Naive thymus-derived CD4-positive, alpha-beta T cell (primary cell): ENCODE data around the gene DYRK1A. TPM values are rescaled to one million over a fixed set of nuclear protein-coding genes. Genes with fewer than 3 reads are reported as not detected.
A peak's percentile ranks its signal among the peaks of the same experiment; 100 is the strongest.
"Not testable (repeated sequence)": the region's sequence is repeated elsewhere in the genome, so short reads cannot be mapped to it uniquely, and the experiment has no call there.

Experiments
- ATAC-seq: fragments of 150-1000 bp; cut with Tn5 transposase; 2 replicates; pipeline ENCODE4 v1.10.0; 2021; ENCODE audit warnings: mild to moderate bottlenecking, moderate library complexity
- CTCF ChIA-PET: fragments of 350-600 bp; sonication (Branson Sonifier 250); formaldehyde crosslinking; loops from one replicate; lab custom pipeline; 2021; ENCODE audit warnings: antibody characterized with exemption; lab: Charles Lee
- POLR2A ChIA-PET: fragments of 350-600 bp; sonication (Branson Sonifier 250); formaldehyde crosslinking; loops from one replicate; lab custom pipeline; 2021; ENCODE audit warnings: antibody characterized with exemption, inconsistent platforms; lab: Charles Lee
- DNase-seq, 9 donors: peaks; one replicate each; pipeline versions ENCODE4 v3.0.0 to v3.0.0-alpha.2; 2020 to 2022; ENCODE audit warnings: mixed read lengths in 1 of 9
- H3K27ac ChIP-seq: one replicate; pipeline ENCODE4 v1.7.0; 2013; ENCODE audit warnings: mild to moderate bottlenecking, low read depth, low read length, moderate library complexity
- H3K27me3 ChIP-seq, 2 donors: one replicate each; pipeline ENCODE4 v1.7.0; 2013; ENCODE audit warnings: low read length in 2 of 2, mild to moderate bottlenecking in 2 of 2, moderate library complexity in 2 of 2; ENCODE audit not compliant: control insufficient read depth in 2 of 2, insufficient read depth in 2 of 2
- H3K36me3 ChIP-seq, 3 experiments: 1 replicate in 2 of 3; 2 replicates in 1 of 3; pipeline ENCODE4 v1.7.0; 2013; ENCODE audit warnings: low read length in 3 of 3, mild to moderate bottlenecking in 3 of 3, moderate library complexity in 1 of 3; ENCODE audit not compliant: insufficient read depth in 3 of 3, control insufficient read depth in 2 of 3
- H3K4me1 ChIP-seq, 2 donors: one replicate each; pipeline ENCODE4 v1.7.0; 2013; ENCODE audit warnings: low read length in 2 of 2, mild to moderate bottlenecking in 2 of 2, moderate library complexity in 1 of 2; ENCODE audit not compliant: control insufficient read depth in 2 of 2, insufficient read depth in 2 of 2
- H3K4me3 ChIP-seq: 2 replicates; pipeline ENCODE4 v1.7.0; 2013; ENCODE audit warnings: mild to moderate bottlenecking, low read length
- H3K9me3 ChIP-seq, 3 experiments: 1 replicate in 2 of 3; 2 replicates in 1 of 3; pipeline ENCODE4 v1.7.0; 2013; ENCODE audit warnings: low read length in 3 of 3; ENCODE audit not compliant: control insufficient read depth in 2 of 3
- H3K27ac Mint-ChIP-seq, 9 donors: one replicate each; pipeline ENCODE4 v1.8.0; 2020 to 2022; ENCODE audit warnings: mixed read lengths in 9 of 9, mild to moderate bottlenecking in 8 of 9, moderate library complexity in 5 of 9, inconsistent platforms in 2 of 9
- H3K27me3 Mint-ChIP-seq, 5 donors: one replicate each; pipeline ENCODE4 v1.8.0; 2021 to 2022; ENCODE audit warnings: mixed read lengths in 5 of 5, mild to moderate bottlenecking in 1 of 5
- H3K36me3 Mint-ChIP-seq, 5 donors: one replicate each; pipeline ENCODE4 v1.8.0; 2020 to 2022; ENCODE audit warnings: mixed read lengths in 5 of 5, mild to moderate bottlenecking in 3 of 5, inconsistent platforms in 1 of 5
- H3K4me1 Mint-ChIP-seq, 7 donors: one replicate each; pipeline ENCODE4 v1.8.0; 2020 to 2022; ENCODE audit warnings: mixed read lengths in 7 of 7, mild to moderate bottlenecking in 3 of 7, inconsistent platforms in 1 of 7
- H3K4me3 Mint-ChIP-seq, 10 donors: one replicate each; pipeline ENCODE4 v1.8.0; 2020 to 2022; ENCODE audit warnings: mild to moderate bottlenecking in 10 of 10, mixed read lengths in 10 of 10, moderate library complexity in 6 of 10, inconsistent platforms in 2 of 10
- H3K9me3 Mint-ChIP-seq, 11 donors: one replicate each; pipeline ENCODE4 v1.8.0; 2020 to 2022; ENCODE audit warnings: mixed read lengths in 11 of 11, mild to moderate bottlenecking in 4 of 11, inconsistent platforms in 1 of 11, moderate library complexity in 1 of 11
- intact Hi-C, 2 donors: fragments of 100-400 bp; cut with micrococcal nuclease; formaldehyde crosslinking; loops; one replicate each; pipeline ENCODE4 v1.15.1; 2023
- polyA plus RNA-seq, 2 donors: library from polyadenylated mRNA; unstranded; fragments of 300-500 nt; fragmentation: Illumina TruSeq; gene quantifications; one replicate each; pipeline ENCODE4 v1.2.3, GENCODE V29; 2021
- total RNA-seq, 6 experiments: library from RNA in 5 of 6; stranded (reverse) in 5 of 6; gene quantifications; 1 replicate in 5 of 6; 2 replicates in 1 of 6; pipeline ENCODE4 v1.2.3 and lab custom pipeline; 2021 to 2026

DYRK1A gene
- total RNA-seq (100 to 1,000 TPM in 4 of 5 experiments, 10 to 100 TPM in 1; 86.0 to 142 (median 125) TPM), polyA plus RNA-seq (1 to 10 TPM; 3.3 to 7.6 TPM), total RNA-seq (lab: John Stamatoyannopoulos, UW) (404 reads per million, percentile 97 among the genes with 10 or more reads in this experiment)

- POLR2A ChIA-PET = interaction anchor here (0.6 to 3.4 kb wide), 6 partner anchors 88 to 259 kb away, joined by 3 to 37 read pairs (median 4); partner anchors contain the start of gene VPS26C
- Mint-ChIP-seq H3K36me3 (peaks cover 0 to 7% (median 4%) of the 10 kb centered on the region in 5 donors), H3K27ac (peak within 1 kb of the TSS; percentile 98 to 100 (median 100)), H3K4me3 (peak within 1 kb of the TSS; percentile 93 to 100 (median 100)), H3K27me3 (peaks cover 0 to 5% (median 0%) of the 10 kb centered on the region in 5 donors), H3K4me1 (peaks cover 34 to 53% (median 44%) of the 10 kb centered on the region in 7 donors), H3K9me3 (peaks cover 0 to 14% (median 0%) of the 10 kb centered on the region in 11 donors)
- H3K4me1 ChIP-seq = peaks cover 20 to 33% of the 10 kb centered on the region in 2 donors
- peak; percentile 95 to 99 (median 99) for DNase-seq
- H3K27ac ChIP-seq = peak within 1 kb of the TSS; percentile 99
- peak within 1 kb of the TSS; percentile 75 for H3K4me3 ChIP-seq
- CTCF ChIA-PET = no interaction called here
- intact Hi-C loops = loop anchor here (1.0 to 10.0 kb wide), 14 partner anchors 51 to 1818 kb away; partner anchors contain the start of genes DOP1B (in 2 of the 2), PIGP (in 2 of the 2), PSMG1 (in 2 of the 2) and TTC3 (in 2 of the 2)
- peak; percentile 91 for ATAC-seq
- no peaks in the 10 kb centered on the region for H3K27me3 ChIP-seq
- H3K36me3 ChIP-seq = peaks cover 0 to 4% (median 0%) of the 10 kb centered on the region in 3 experiments
- H3K9me3 ChIP-seq = no peaks in the 10 kb centered on the region
These were observed at the start of gene DYRK1A for GRCh38 chr21:37366482-37367316. Gene DYRK1A (plus strand): TSS chr21:37366773. CDS start chr21:37420375, 53,602 bp downstream.

- intact Hi-C loops = no loop called here
- Histone ChIP-seq H3K27me3 (no peaks in the 10 kb centered on the region), H3K36me3 (no peaks in the 10 kb centered on the region), H3K9me3 (peaks cover 0 to 7% (median 0%) of the 10 kb centered on the region in 3 experiments), H3K4me3 (no peak overlapping the region), H3K4me1 (no peaks in the 10 kb centered on the region), H3K27ac (no peak overlapping the region)
- no peak for ATAC-seq
- H3K9me3 Mint-ChIP-seq = peaks cover 0 to 31% (median 8%) of the 10 kb centered on the region in 11 donors
- POLR2A ChIA-PET = interaction anchor here (1.1 kb wide), 1 partner anchor 36 kb away, joined by 3 read pairs; no protein-coding TSS in a partner anchor
- DNase-seq = no peak
- no peak overlapping the region for H3K27ac Mint-ChIP-seq
- H3K4me3 Mint-ChIP-seq = no peak overlapping the region
- H3K4me1 Mint-ChIP-seq = no peaks in the 10 kb centered on the region
- H3K36me3 Mint-ChIP-seq = peaks cover 0 to 2% (median 0%) of the 10 kb centered on the region in 5 donors
- H3K27me3 Mint-ChIP-seq = peaks cover 0 to 16% (median 0%) of the 10 kb centered on the region in 5 donors
- CTCF ChIA-PET = interaction anchor here (0.7 kb wide), 1 partner anchor 100 kb away, joined by 3 read pairs; no protein-coding TSS in a partner anchor
These were observed 47.0 kb upstream of the DYRK1A start for GRCh38 chr21:37319551-37319950.

- peaks cover 0 to 5% (median 0%) of the 10 kb centered on the region in 3 experiments for H3K9me3 ChIP-seq
- H3K4me1 ChIP-seq = no peaks in the 10 kb centered on the region
- H3K27ac ChIP-seq = no peak overlapping the region
- no peaks in the 10 kb centered on the region for H3K36me3 Mint-ChIP-seq
- POLR2A ChIA-PET = interaction anchor here (0.8 kb wide), 1 partner anchor 104 kb away, joined by 5 read pairs; no protein-coding TSS in a partner anchor
- H3K4me1 Mint-ChIP-seq = no peaks in the 10 kb centered on the region
- CTCF ChIA-PET = interaction anchor here (0.6 kb wide), 1 partner anchor 326 kb away, joined by 3 read pairs; no protein-coding TSS in a partner anchor
- H3K4me3 ChIP-seq = no peak overlapping the region
- intact Hi-C loops = no loop called here
- H3K27me3 ChIP-seq = no peaks in the 10 kb centered on the region
- no peak overlapping the region for H3K4me3 Mint-ChIP-seq
- no peak overlapping the region for H3K27ac Mint-ChIP-seq
- ATAC-seq = no peak
- H3K36me3 ChIP-seq = no peaks in the 10 kb centered on the region
- no peak for DNase-seq
- H3K27me3 Mint-ChIP-seq = peaks cover 0 to 11% (median 0%) of the 10 kb centered on the region in 5 donors
- peaks cover 0 to 18% (median 6%) of the 10 kb centered on the region in 11 donors for H3K9me3 Mint-ChIP-seq
These were observed 44.5 kb upstream of the DYRK1A start for GRCh38 chr21:37322084-37322483.

- Mint-ChIP-seq H3K4me1 (no peaks in the 10 kb centered on the region), H3K9me3 (peaks cover 0 to 8% (median 2%) of the 10 kb centered on the region in 11 donors), H3K27ac (no peak overlapping the region), H3K36me3 (no peaks in the 10 kb centered on the region), H3K4me3 (no peak overlapping the region), H3K27me3 (peaks cover 0 to 16% (median 0%) of the 10 kb centered on the region in 5 donors)
- DNase-seq = no peak
- no peak overlapping the region for H3K4me3 ChIP-seq
- CTCF ChIA-PET = no interaction called here
- POLR2A ChIA-PET = no interaction called here
- no peak overlapping the region for H3K27ac ChIP-seq
- intact Hi-C loops = no loop called here
- H3K36me3 ChIP-seq = no peaks in the 10 kb centered on the region
- H3K4me1 ChIP-seq = no peaks in the 10 kb centered on the region
- no peaks in the 10 kb centered on the region for H3K9me3 ChIP-seq
- no peaks in the 10 kb centered on the region for H3K27me3 ChIP-seq
- no peak for ATAC-seq
These were observed 42.0 kb upstream of the DYRK1A start for GRCh38 chr21:37324558-37324957.

GRCh38 chr21:37328147-37328546 lies 38.4 kb upstream of the DYRK1A start:
- intact Hi-C loops, ATAC-seq: not testable (repeated sequence)

GRCh38 chr21:37331411-37331810 lies 35.2 kb upstream of the DYRK1A start:
- intact Hi-C loops = no loop called here
- peaks cover 0 to 10% (median 0%) of the 10 kb centered on the region in 5 donors for H3K27me3 Mint-ChIP-seq
- DNase-seq = no peak
- H3K27ac Mint-ChIP-seq = no peak overlapping the region
- Histone ChIP-seq H3K36me3 (no peaks in the 10 kb centered on the region), H3K4me3 (no peak overlapping the region), H3K4me1 (no peaks in the 10 kb centered on the region), H3K9me3 (no peaks in the 10 kb centered on the region), H3K27ac (no peak overlapping the region), H3K27me3 (no peaks in the 10 kb centered on the region)
- H3K4me1 Mint-ChIP-seq = no peaks in the 10 kb centered on the region
- no peak overlapping the region for H3K4me3 Mint-ChIP-seq
- no peaks in the 10 kb centered on the region for H3K36me3 Mint-ChIP-seq
- H3K9me3 Mint-ChIP-seq = peaks cover 0 to 2% (median 0%) of the 10 kb centered on the region in 11 donors
- no peak for ATAC-seq
- POLR2A ChIA-PET = no interaction called here
- CTCF ChIA-PET = interaction anchor here (0.6 to 0.7 kb wide), 2 partner anchors 46 to 120 kb away, joined by 3 to 5 read pairs; no protein-coding TSS in a partner anchor

More at GRCh38 chr21:37328147-37328546, 38.4 kb upstream of the DYRK1A start:
- H3K9me3 ChIP-seq, H3K9me3 Mint-ChIP-seq, POLR2A ChIA-PET, H3K27me3 ChIP-seq, H3K4me3 Mint-ChIP-seq, H3K36me3 ChIP-seq, H3K36me3 Mint-ChIP-seq, H3K4me3 ChIP-seq, DNase-seq, H3K4me1 ChIP-seq, H3K4me1 Mint-ChIP-seq, H3K27ac ChIP-seq, H3K27ac Mint-ChIP-seq: not testable (repeated sequence)
- CTCF ChIA-PET = interaction anchor here (0.7 kb wide), 1 partner anchor 80 kb away, joined by 4 read pairs; no protein-coding TSS in a partner anchor
- peaks cover 0 to 10% (median 0%) of the 10 kb centered on the region in 5 donors for H3K27me3 Mint-ChIP-seq
